Omental fat pad (tissue), 4 donors: ENCODE results near the gene CLDN15. TPM values are rescaled to one million over a fixed set of nuclear protein-coding genes. Genes with fewer than 3 reads are reported as not detected.

ENCODE experiments used
- ATAC-seq: fragments of 150-250 bp; one replicate; pipeline ENCODE4 v1.9.1; 2016; ENCODE audit warnings: mild to moderate bottlenecking, moderate library complexity; ENCODE audit not compliant: low FRiP score
- DNase-seq: peaks from one replicate; pipeline ENCODE4 v3.0.0-alpha.2; 2019; ENCODE audit warnings: low spot score
- small RNA-seq: library from RNA; depleted of rRNA; stranded (forward); fragments of <200 nt; gene quantifications from one replicate; pipeline ENCODE3, GENCODE V24; 2016
- total RNA-seq, 4 donors: library from RNA; depleted of rRNA; stranded (reverse); fragments of >200 nt; gene quantifications; one replicate each; pipeline ENCODE4 v1.1.0, GENCODE V29; 2016
- TF ChIP-seq, protein P1 (sequence below), 3 donors: fragments of 450-650 bp; IDR thresholded peaks; one replicate each; pipeline ENCODE4 v1.5.1; 2016 to 2017; ENCODE audit warnings: antibody characterized with exemption in 3 of 3, mild to moderate bottlenecking in 3 of 3, moderate library complexity in 2 of 3

CLDN15 gene
- total RNA-seq, 4 donors from 2014 or later = 43.3 to 280 (median 60.5) TPM

DNA sequence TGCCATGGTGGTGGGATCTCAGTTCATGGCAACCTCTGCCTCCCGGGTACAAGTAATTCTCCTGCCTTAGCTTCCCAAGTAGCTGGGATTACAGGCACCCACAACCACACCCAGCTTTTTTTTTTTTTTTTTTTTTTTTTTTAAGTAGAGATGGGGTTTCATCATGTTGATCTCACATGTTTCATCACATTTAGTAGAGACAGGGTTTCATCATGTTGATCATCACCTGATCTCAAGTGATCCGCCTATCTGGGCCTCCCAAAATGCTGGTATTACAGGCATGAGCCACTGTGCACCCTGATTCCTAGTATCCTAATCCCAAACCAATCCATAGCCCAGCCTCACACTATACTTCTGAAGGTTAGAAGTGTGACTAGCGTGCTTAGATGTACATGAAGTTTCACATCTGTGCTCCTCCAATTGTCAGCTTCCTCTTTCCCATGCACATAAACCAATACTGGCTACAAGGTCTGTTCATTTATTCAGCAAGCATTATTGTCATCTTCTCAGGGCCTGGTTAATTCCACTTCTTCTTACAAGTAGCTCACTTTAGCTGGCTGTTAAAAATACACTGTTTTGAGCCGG, 50.7 kb downstream of the CLDN15 start:
- TF ChIP-seq, protein P1, sequence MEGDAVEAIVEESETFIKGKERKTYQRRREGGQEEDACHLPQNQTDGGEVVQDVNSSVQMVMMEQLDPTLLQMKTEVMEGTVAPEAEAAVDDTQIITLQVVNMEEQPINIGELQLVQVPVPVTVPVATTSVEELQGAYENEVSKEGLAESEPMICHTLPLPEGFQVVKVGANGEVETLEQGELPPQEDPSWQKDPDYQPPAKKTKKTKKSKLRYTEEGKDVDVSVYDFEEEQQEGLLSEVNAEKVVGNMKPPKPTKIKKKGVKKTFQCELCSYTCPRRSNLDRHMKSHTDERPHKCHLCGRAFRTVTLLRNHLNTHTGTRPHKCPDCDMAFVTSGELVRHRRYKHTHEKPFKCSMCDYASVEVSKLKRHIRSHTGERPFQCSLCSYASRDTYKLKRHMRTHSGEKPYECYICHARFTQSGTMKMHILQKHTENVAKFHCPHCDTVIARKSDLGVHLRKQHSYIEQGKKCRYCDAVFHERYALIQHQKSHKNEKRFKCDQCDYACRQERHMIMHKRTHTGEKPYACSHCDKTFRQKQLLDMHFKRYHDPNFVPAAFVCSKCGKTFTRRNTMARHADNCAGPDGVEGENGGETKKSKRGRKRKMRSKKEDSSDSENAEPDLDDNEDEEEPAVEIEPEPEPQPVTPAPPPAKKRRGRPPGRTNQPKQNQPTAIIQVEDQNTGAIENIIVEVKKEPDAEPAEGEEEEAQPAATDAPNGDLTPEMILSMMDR (IDR thresholded peaks at IDR 0.05) = no peak
- no peak for DNase-seq
- ATAC-seq = no peak

DNA sequence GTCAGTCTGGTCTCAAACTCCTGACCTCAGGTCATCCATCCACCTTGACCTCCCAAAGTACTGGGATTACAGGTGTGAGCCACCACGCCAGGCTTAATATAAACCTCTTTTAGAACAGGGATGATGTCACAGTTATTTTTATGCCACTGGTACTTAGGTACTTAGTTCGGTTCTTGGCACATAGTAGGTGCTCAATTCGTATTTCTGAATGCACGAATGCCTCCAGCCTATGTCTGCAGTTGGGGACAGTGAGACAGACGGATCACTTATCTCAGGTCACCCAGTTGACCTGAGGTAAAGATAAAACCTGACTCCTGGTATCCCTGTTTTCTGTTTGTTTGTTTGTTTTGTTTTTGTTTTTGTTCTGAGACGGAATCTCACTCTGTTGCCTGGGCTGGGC, 51.4 kb downstream of the CLDN15 start:
- TF ChIP-seq, protein P1 (IDR thresholded peaks at IDR 0.05) = no peak
- DNase-seq (no peak), ATAC-seq (no peak)

DNA sequence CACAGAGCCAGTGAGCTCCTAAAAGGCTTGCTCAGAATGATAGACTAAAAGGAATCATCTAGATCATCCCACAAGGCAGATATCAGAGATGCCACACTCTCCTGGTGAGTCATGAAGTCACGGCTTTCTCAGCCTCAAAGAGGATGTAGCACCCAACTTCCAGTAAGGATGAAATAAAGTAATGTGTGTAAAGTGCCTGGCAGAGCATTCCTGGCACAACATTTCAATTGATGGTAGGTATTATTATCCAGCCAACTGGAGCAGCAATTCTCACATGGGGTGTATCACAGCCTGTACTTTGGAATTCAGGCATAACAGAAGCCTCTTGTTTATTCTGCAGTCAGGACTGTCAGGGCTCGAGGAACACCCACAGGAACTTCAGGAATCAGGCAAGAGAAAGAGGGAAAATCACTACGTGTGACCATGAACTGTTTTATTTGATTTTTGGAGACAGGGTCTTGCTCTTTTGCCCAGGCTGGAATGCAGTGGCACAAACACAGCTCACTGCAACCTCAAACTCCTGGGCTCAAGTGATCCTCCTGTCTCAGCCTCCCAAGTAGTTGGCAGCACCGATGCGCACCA, 52.3 kb downstream of the CLDN15 start:
- peak; percentile 38 for ATAC-seq
- TF ChIP-seq, protein P1 (IDR thresholded peaks at IDR 0.05) = no peak
- DNase-seq = no peak

Small RNA genes within 50 kb of the gene (small RNA-seq; reads per million reads assigned to genes)
- not detected for gene RNU6-1104P

Other genes with a start within 250 kb of the CLDN15 start
- gene MUC17, start 217.7 kb downstream of the CLDN15 start, total RNA-seq = not detected
- gene TRIM56, start 152.3 kb downstream of the CLDN15 start, total RNA-seq = 10 to 100 TPM; 14.1 to 41.1 (median 20.9) TPM
- 100 to 1,000 TPM in 2 of 4 donors, 10 to 100 TPM in 2; 36.4 to 861 (median 118) TPM for gene SERPINE1, start 110.7 kb downstream of the CLDN15 start, total RNA-seq
- gene AP1S1, start 83.3 kb downstream of the CLDN15 start, total RNA-seq = 10 to 100 TPM; 30.7 to 52.3 (median 36.4) TPM
- gene VGF, start 72.2 kb downstream of the CLDN15 start, total RNA-seq = under 1 TPM in 1 of 4 donors, not detected in 3; 0.60 TPM
- under 1 TPM in 1 of 4 donors, not detected in 3; 0.09 TPM for gene NAT16, start 57.5 kb downstream of the CLDN15 start, total RNA-seq
- not detected for gene MOGAT3, start 36.8 kb downstream of the CLDN15 start, total RNA-seq
- 10 to 100 TPM; 41.1 to 68.5 (median 51.6) TPM for gene PLOD3, start 20.2 kb downstream of the CLDN15 start, total RNA-seq
- 100 to 1,000 TPM in 1 of 4 donors, 10 to 100 TPM in 3; 54.6 to 113 (median 77.1) TPM for gene ZNHIT1, start 19.6 kb downstream of the CLDN15 start, total RNA-seq
- gene FIS1, start 7.3 kb upstream of the CLDN15 start, total RNA-seq = 100 to 1,000 TPM; 243 to 384 (median 344) TPM
- gene IFT22, start 84.0 kb upstream of the CLDN15 start, total RNA-seq = 10 to 100 TPM in 2 of 4 donors, 1 to 10 TPM in 2; 8.4 to 21.4 (median 12.6) TPM
- gene COL26A1, start 125.1 kb upstream of the CLDN15 start, total RNA-seq = under 1 TPM in 1 of 4 donors, not detected in 3; 0.37 TPM